ENCODE data around the gene SMIM26. TPM values are rescaled to one million over a fixed set of nuclear protein-coding genes. Genes with fewer than 3 reads are reported as not detected.

SMIM26 gene
- total and polyA plus RNA-seq, 2 of the 13 experiments (the other 11 are each of a cell fraction or from before 2014, with no cell fraction given) = 214 to 249 TPM

DNA sequence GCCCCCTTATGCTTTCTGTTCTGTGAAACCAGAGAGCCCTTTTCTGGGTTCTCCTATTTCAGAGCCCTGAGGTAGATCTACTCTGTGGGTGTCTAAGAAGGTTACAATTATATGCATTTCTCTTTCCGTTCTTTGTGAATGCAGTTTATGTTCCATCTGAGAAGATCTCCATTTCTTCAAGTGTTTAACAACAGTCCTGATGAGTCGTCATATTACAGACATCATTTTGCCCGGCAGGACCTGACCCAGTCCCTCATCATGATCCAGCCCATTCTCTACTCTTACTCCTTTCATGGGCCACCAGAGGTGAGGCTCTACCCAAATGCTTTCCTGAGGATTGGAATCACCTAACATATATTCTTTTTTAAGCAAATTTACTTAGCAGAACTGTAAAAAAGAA is 18.8 kb upstream of the SMIM26 start:
- no peak overlapping the region for H3K4me2 ChIP-seq (ENCODE audit: low read depth, low read length)
- H2AFZ ChIP-seq (ENCODE audit: low read length) = no peak overlapping the region
- no peak for ATAC-seq
- CTCF ChIA-PET (ENCODE audit: low intra/inter-chr PET ratio, low total read pairs) = no interaction called here
- H3K27me3 ChIP-seq (ENCODE audit: control insufficient read depth in 1 of 2, insufficient read depth in 2 of 2, low read length in 2 of 2) = no peaks in the 10 kb centered on the region
- H3K36me3 ChIP-seq (replicated peaks in 1 of 2; ENCODE audit: control insufficient read depth in 1 of 2, insufficient read depth in 2 of 2, low read length in 2 of 2) = peaks cover 39 to 80% of the 10 kb centered on the region in 2 experiments
- POLR2A ChIA-PET = no interaction called here
- no peak overlapping the region for H3K27ac ChIP-seq (ENCODE audit: extremely low read length, insufficient read depth, low read length)
- DNase-seq (ENCODE audit: low spot score) = no peak
- H3K4me1 ChIP-seq (ENCODE audit: insufficient read depth, low read length) = no peaks in the 10 kb centered on the region
- no peaks in the 10 kb centered on the region for H4K20me1 ChIP-seq (ENCODE audit: insufficient read depth, low read length)
- no peaks in the 10 kb centered on the region for H3K79me2 ChIP-seq (ENCODE audit: insufficient read depth, low read length)
- in situ Hi-C loops (cut with HindIII; ENCODE audit: extremely low pct_ligation_motif_present, low pct_unique_long_range_greater_than_20kb) = no loop called here
- 97% methylated on average over 3 of the region's 3 CpGs for WGBS (ENCODE audit: low lambda C conversion rate)
- no peak overlapping the region for H3K9ac ChIP-seq (ENCODE audit: insufficient read depth, low read depth, low read length)
- no TSS peak for BruUV-seq (replicated peaks)
- no peaks in the 10 kb centered on the region for H3K9me3 ChIP-seq (ENCODE audit: low read length)
- intact Hi-C loops (cut with micrococcal nuclease; ENCODE audit: unreplicated experiment) = no loop called here
- H3K4me3 ChIP-seq (replicated peaks in 1 of 3; ENCODE audit: insufficient read depth in 1 of 3, low read depth in 2 of 3, low read length in 3 of 3) = no peak overlapping the region
- FAIRE-seq = no peak
- peak; percentile 77 for TF ChIP-seq MAFF (IDR thresholded peaks at IDR 0.05; ENCODE audit: low read depth, low read length)
- TF ChIP-seq ATRX (CRISPR knock-in tag; IDR thresholded peaks at IDR 0.05; ENCODE audit: borderline replicate concordance) = no peak
- TF ChIP-seq PLRG1 (conservative IDR thresholded peaks at IDR 0.05) = no peak
- TF ChIP-seq FIP1L1 (IDR thresholded peaks at IDR 0.05; ENCODE audit: borderline replicate concordance, insufficient read depth, low read depth, low read length) = no peak
- peak; percentile 85 to 86 for TF ChIP-seq MAFK (conservative IDR thresholded peaks at IDR 0.05 in 1 of 2, IDR thresholded peaks at IDR 0.05 in 1 of 2; ENCODE audit: low read length in 2 of 2)
- no peak for TF ChIP-seq SP4 (CRISPR knock-in tag; IDR thresholded peaks at IDR 0.05)

DNA sequence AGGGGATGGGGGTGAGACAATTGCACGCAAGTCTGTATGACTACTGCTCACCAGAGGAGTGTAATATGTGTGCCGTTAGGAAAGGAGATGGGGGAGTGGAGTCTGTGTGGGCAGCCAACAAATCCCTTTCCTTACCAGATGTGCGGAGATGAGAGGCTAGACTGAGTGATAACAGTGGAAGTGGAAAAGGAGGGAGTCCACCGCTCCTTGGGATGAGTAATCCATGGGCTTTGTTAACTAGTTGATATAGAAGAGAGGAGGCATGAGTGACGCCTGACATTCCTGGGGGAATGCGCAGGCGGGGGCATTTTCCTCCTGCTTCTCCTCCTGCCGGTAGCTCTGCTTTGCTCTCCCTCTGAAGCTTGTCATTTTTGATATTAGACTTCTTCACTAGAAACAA is 13.5 kb upstream of the SMIM26 start:
- ChIA-PET POLR2A (no interaction called here), CTCF (ENCODE audit: low intra/inter-chr PET ratio, low total read pairs) (no interaction called here)
- Histone ChIP-seq H2AFZ (ENCODE audit: low read length) (no peak overlapping the region), H3K4me2 (ENCODE audit: low read depth, low read length) (no peak overlapping the region), H3K27ac (ENCODE audit: extremely low read length, insufficient read depth, low read length) (no peak overlapping the region), H3K9me3 (ENCODE audit: low read length) (no peaks in the 10 kb centered on the region), H3K36me3 (replicated peaks in 1 of 2; ENCODE audit: control insufficient read depth in 1 of 2, insufficient read depth in 2 of 2, low read length in 2 of 2) (peaks cover 29 to 69% of the 10 kb centered on the region in 2 experiments), H3K4me3 (replicated peaks in 1 of 3; ENCODE audit: insufficient read depth in 1 of 3, low read depth in 2 of 3, low read length in 3 of 3) (no peak overlapping the region), H3K4me1 (ENCODE audit: insufficient read depth, low read length) (no peaks in the 10 kb centered on the region), H4K20me1 (ENCODE audit: insufficient read depth, low read length) (no peaks in the 10 kb centered on the region), H3K27me3 (ENCODE audit: control insufficient read depth in 1 of 2, insufficient read depth in 2 of 2, low read length in 2 of 2) (no peaks in the 10 kb centered on the region), H3K9ac (ENCODE audit: insufficient read depth, low read depth, low read length) (no peak overlapping the region), H3K79me2 (ENCODE audit: insufficient read depth, low read length) (no peaks in the 10 kb centered on the region)
- no peak for ATAC-seq
- WGBS (ENCODE audit: low lambda C conversion rate) = 96% methylated on average over 8 of the region's 8 CpGs
- intact Hi-C loops (cut with micrococcal nuclease; ENCODE audit: unreplicated experiment) = no loop called here
- no peak for DNase-seq (ENCODE audit: low spot score)
- no peak for FAIRE-seq
- BruUV-seq (replicated peaks) = no TSS peak
- in situ Hi-C loops (cut with HindIII; ENCODE audit: extremely low pct_ligation_motif_present, low pct_unique_long_range_greater_than_20kb) = no loop called here
- TF ChIP-seq TBL1XR1 (IDR thresholded peaks at IDR 0.05; ENCODE audit: borderline replicate concordance, low read length, partially characterized antibody) = no peak
- TF ChIP-seq TCF7 (IDR thresholded peaks at IDR 0.05; ENCODE audit: low read depth) = no peak
- TF ChIP-seq POLR2G (IDR thresholded peaks at IDR 0.05; ENCODE audit: low read depth, low read length) = no peak
- TF ChIP-seq RFX1 (IDR thresholded peaks at IDR 0.05) = no peak
- TF ChIP-seq ADNP (CRISPR knock-in tag; IDR thresholded peaks at IDR 0.05) = no peak
- no peak for TF ChIP-seq IKZF1 (IDR thresholded peaks at IDR 0.05)
- no peak for TF ChIP-seq KAT7 (CRISPR knock-in tag; IDR thresholded peaks at IDR 0.05; ENCODE audit: borderline replicate concordance)
- TF ChIP-seq HOXA9 (CRISPR knock-in tag; IDR thresholded peaks at IDR 0.05; ENCODE audit: borderline replicate concordance) = no peak
- TF ChIP-seq ZNF562 (CRISPR knock-in tag; IDR thresholded peaks at IDR 0.05; ENCODE audit: borderline replicate concordance) = no peak
- TF ChIP-seq HOXA7 (CRISPR knock-in tag; IDR thresholded peaks at IDR 0.05) = no peak
- no peak for TF ChIP-seq ZMAT3 (CRISPR knock-in tag; conservative IDR thresholded peaks at IDR 0.05)
- no peak for TF ChIP-seq ISL2 (CRISPR knock-in tag; IDR thresholded peaks at IDR 0.05)
- no peak for TF ChIP-seq PTBP1 (IDR thresholded peaks at IDR 0.05; ENCODE audit: low read depth, low read length, poor library complexity, severe bottlenecking)

All from HepG2 (cell line).